GM23338 (cell line): ENCODE data around the gene SLC1A4. TPM values are rescaled to one million over a fixed set of nuclear protein-coding genes. Genes with fewer than 3 reads are reported as not detected.
"Not testable (repeated sequence)": the region's sequence is repeated elsewhere in the genome, so short reads cannot be mapped to it uniquely, and the experiment has no call there.

Source experiments
- ATAC-seq: fragments of 200-7000 bp; cut with Tn5 transposase; 3 replicates; pipeline ENCODE4 v1.9.1; 2020
- DNase-seq: peaks from one replicate; pipeline ENCODE4 v3.0.0-alpha.2; 2015; ENCODE audit warnings: low spot score
- H2AFZ ChIP-seq: fragments of 200-600 bp; sonication (generic); 2 replicates; pipeline ENCODE4 v1.8.0; 2016; ENCODE audit warnings: antibody characterized with exemption, mild to moderate bottlenecking, moderate library complexity
- H3F3A ChIP-seq: fragments of 200-600 bp; sonication (generic); replicated peaks from 2 replicates; pipeline ENCODE4 v1.8.0; 2017; ENCODE audit warnings: antibody characterized with exemption, mixed run types, low read depth
- H3K27ac ChIP-seq: fragments of 200-600 bp; sonication (generic); 2 replicates; pipeline ENCODE4 v1.6.1; 2016; ENCODE audit warnings: low read depth
- H3K27me3 ChIP-seq: fragments of 200-600 bp; sonication (generic); 2 replicates; pipeline ENCODE4 v1.8.0; 2016; ENCODE audit warnings: mild to moderate bottlenecking, mixed run types, moderate library complexity; ENCODE audit not compliant: insufficient read depth
- H3K36me3 ChIP-seq: fragments of 200-600 bp; sonication (generic); 2 replicates; pipeline ENCODE4 v1.8.0; 2016; ENCODE audit warnings: mild to moderate bottlenecking; ENCODE audit not compliant: insufficient read depth
- H3K4me1 ChIP-seq: fragments of 200-600 bp; sonication (generic); 2 replicates; pipeline ENCODE4 v1.8.0; 2016; ENCODE audit warnings: mild to moderate bottlenecking, moderate library complexity; ENCODE audit not compliant: insufficient read depth
- H3K4me2 ChIP-seq: fragments of 200-600 bp; sonication (generic); 2 replicates; pipeline ENCODE4 v1.7.1; 2017; ENCODE audit warnings: mixed run types
- H3K4me3 ChIP-seq: fragments of 200-600 bp; sonication (generic); 2 replicates; pipeline ENCODE4 v1.6.1; 2016; ENCODE audit warnings: mixed run types
- H3K79me2 ChIP-seq: fragments of 200-600 bp; sonication (generic); replicated peaks from 2 replicates; pipeline ENCODE4 v1.8.0; 2017; ENCODE audit warnings: mild to moderate bottlenecking; ENCODE audit not compliant: insufficient read depth
- H3K9me2 ChIP-seq: fragments of 200-600 bp; sonication (generic); 2 replicates; pipeline ENCODE4 v1.8.0; 2017; ENCODE audit not compliant: insufficient read depth
- H4K20me1 ChIP-seq: fragments of 200-600 bp; sonication (generic); replicated peaks from 2 replicates; pipeline ENCODE4 v1.8.0; 2017; ENCODE audit warnings: mild to moderate bottlenecking; ENCODE audit not compliant: insufficient read depth
- H3K27ac Mint-ChIP-seq: 2 replicates; pipeline ENCODE4 v1.8.0; 2020; ENCODE audit warnings: inconsistent platforms, mild to moderate bottlenecking, moderate library complexity, mixed read lengths
- H3K27me3 Mint-ChIP-seq: 3 replicates; pipeline ENCODE4 v1.8.0; 2022; ENCODE audit warnings: low read depth, mild to moderate bottlenecking, moderate library complexity, mixed read lengths, inconsistent platforms; ENCODE audit not compliant: insufficient read depth, poor library complexity
- H3K36me3 Mint-ChIP-seq: 3 replicates; pipeline ENCODE4 v1.8.0; 2021; ENCODE audit warnings: low read depth, mild to moderate bottlenecking, inconsistent platforms, moderate library complexity, mixed read lengths
- H3K4me1 Mint-ChIP-seq: 3 replicates; pipeline ENCODE4 v1.8.0; 2020; ENCODE audit warnings: mild to moderate bottlenecking, inconsistent platforms, mixed read lengths
- H3K4me3 Mint-ChIP-seq: 3 replicates; pipeline ENCODE4 v1.8.0; 2021; ENCODE audit warnings: moderate library complexity, mild to moderate bottlenecking, inconsistent platforms, mixed read lengths
- H3K9me3 Mint-ChIP-seq: 3 replicates; pipeline ENCODE4 v1.8.0; 2020; ENCODE audit warnings: moderate library complexity, mild to moderate bottlenecking, inconsistent platforms, mixed read lengths
- CREB1 ChIP-seq: fragments of 250-450 bp; sonication (Bioruptor Pico); IDR thresholded peaks from 2 replicates; pipeline ENCODE4 v1.5.0; 2020; ENCODE audit warnings: low read depth, mild to moderate bottlenecking, moderate library complexity
- ETS1 ChIP-seq: IDR thresholded peaks from 2 replicates; pipeline ENCODE4 v1.6.1; 2016; ENCODE audit warnings: antibody characterized with exemption
- EZH2phosphoT487 ChIP-seq: fragments of 200-600 bp; sonication (generic); IDR thresholded peaks from one replicate; pipeline ENCODE4 v1.8.1; 2018; ENCODE audit warnings: antibody characterized with exemption; ENCODE audit not compliant: unreplicated experiment
- JUNB ChIP-seq: IDR thresholded peaks from one replicate; pipeline ENCODE4 v1.6.1; 2016; ENCODE audit warnings: antibody characterized with exemption; ENCODE audit not compliant: unreplicated experiment
- NANOG ChIP-seq: IDR thresholded peaks from 2 replicates; pipeline ENCODE4 v1.6.1; 2016; ENCODE audit warnings: antibody characterized with exemption, borderline replicate concordance
- POLR2AphosphoS5 ChIP-seq: IDR thresholded peaks from 2 replicates; pipeline ENCODE4 v1.6.1; 2016; ENCODE audit warnings: antibody characterized with exemption, low read depth
- STAT1 ChIP-seq: IDR thresholded peaks from one replicate; pipeline ENCODE4 v1.6.1; 2016; ENCODE audit warnings: antibody characterized with exemption; ENCODE audit not compliant: unreplicated experiment
- ZNF114 ChIP-seq: fragments of 250-450 bp; sonication (Bioruptor Pico); IDR thresholded peaks from 2 replicates; pipeline ENCODE4 v1.5.0; 2020; ENCODE audit warnings: mild to moderate bottlenecking, moderate library complexity
- ZNF331 ChIP-seq: fragments of 250-450 bp; sonication (Bioruptor Pico); IDR thresholded peaks from 2 replicates; pipeline ENCODE4 v1.5.0; 2020; ENCODE audit warnings: low read depth, mild to moderate bottlenecking, moderate library complexity
- polyA plus RNA-seq: library from polyadenylated mRNA; unstranded; fragments of >200 nt; fragmentation: Nextera tagmentation; extraction: Ambion mirVana; gene quantifications from 2 replicates; pipeline ENCODE4 v1.2.1, GENCODE V29; 2016
- total RNA-seq: library from RNA; depleted of rRNA; stranded (reverse); fragments of >200 nt; shearing (Covaris generic); gene quantifications from 2 replicates; pipeline ENCODE4 v1.2.3, GENCODE V29; 2014
- TF ChIP-seq, protein P1 (sequence below): IDR thresholded peaks from one replicate; pipeline ENCODE4 v1.6.1; 2018; ENCODE audit warnings: antibody characterized with exemption; ENCODE audit not compliant: unreplicated experiment

The SLC1A4 gene
- total and polyA plus RNA-seq, 2 experiments from 2014 or later, result 1.3 to 2.7 TPM

DNA sequence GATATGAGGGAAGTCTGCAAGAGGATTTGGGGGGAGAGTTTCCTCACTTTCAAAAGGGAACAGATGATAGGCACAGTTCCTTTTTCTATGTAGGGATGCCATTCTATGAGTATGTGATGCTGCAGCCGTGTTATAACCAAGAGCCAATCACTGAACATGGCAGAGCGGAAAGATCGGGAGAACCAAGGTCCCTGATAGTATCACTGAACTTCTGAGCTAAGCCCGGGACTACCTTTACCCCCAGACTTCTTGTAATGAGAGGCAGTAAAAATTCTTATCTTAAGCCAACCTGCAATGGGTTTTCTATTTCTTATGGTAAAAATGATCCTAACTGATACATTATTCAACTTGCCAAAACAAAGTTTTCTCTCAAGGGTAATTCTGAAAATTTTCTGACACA lies 21.6 kb upstream of the SLC1A4 start:
- H3K4me1 ChIP-seq, result no peaks in the 10 kb centered on the region
- no peak overlapping the region for H3K4me3 Mint-ChIP-seq
- no peaks in the 10 kb centered on the region for H3K9me2 ChIP-seq
- no peak overlapping the region for H3K27ac Mint-ChIP-seq
- H3K9me3 Mint-ChIP-seq, result no peaks in the 10 kb centered on the region
- no peaks in the 10 kb centered on the region for H3K27me3 ChIP-seq
- peaks cover 2% of the 10 kb centered on the region; the same call in 1 of the 3 replicates for H3K4me1 Mint-ChIP-seq
- no peak for DNase-seq
- H3K4me2 ChIP-seq, result no peak overlapping the region
- H3K79me2 ChIP-seq, result no peaks in the 10 kb centered on the region
- no peaks in the 10 kb centered on the region for H3F3A ChIP-seq
- H4K20me1 ChIP-seq, result no peaks in the 10 kb centered on the region
- no peaks in the 10 kb centered on the region for H3K36me3 ChIP-seq
- H3K27me3 Mint-ChIP-seq, result no peaks in the 10 kb centered on the region
- H3K36me3 Mint-ChIP-seq, result 0 out of 3 replicates have a peak, but pooled peaks cover 3% of the 10 kb centered on the region
- H3K4me3 ChIP-seq, result no peak overlapping the region
- TF ChIP-seq CREB1 (no peak), ETS1 (no peak), ZNF114 (CRISPR knock-in tag) (no peak), NANOG (no peak), JUNB (no peak)
- ATAC-seq, result no peak
- H2AFZ ChIP-seq, result no peak overlapping the region
- no peak overlapping the region for H3K27ac ChIP-seq

DNA sequence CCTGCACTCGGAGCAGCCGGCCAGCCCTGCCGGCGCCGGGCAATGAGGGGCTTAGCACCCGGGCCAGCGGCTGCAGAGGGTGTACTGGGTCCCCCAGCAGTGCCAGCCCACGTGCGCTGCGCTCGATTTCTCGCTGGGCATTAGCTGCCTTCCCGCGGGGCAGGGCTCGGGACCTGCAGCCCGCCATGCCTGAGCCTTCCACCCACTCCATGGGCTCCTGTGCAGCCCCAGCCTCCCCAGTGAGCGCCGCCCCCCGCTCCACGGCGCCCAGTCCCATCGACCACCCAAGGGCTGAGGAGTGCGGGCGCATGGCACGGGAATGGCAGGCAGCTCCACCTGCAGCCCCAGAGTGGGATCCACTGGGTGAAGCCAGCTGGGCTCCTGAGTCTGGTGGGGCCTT lies 20.1 kb upstream of the SLC1A4 start:
- H3K79me2 ChIP-seq, ATAC-seq, H3F3A ChIP-seq, H3K4me1 ChIP-seq, H3K36me3 Mint-ChIP-seq, H3K4me2 ChIP-seq, H3K27me3 Mint-ChIP-seq, H3K27me3 ChIP-seq, H3K4me3 Mint-ChIP-seq, H3K27ac Mint-ChIP-seq, H3K36me3 ChIP-seq, H3K9me3 Mint-ChIP-seq, DNase-seq, H3K4me3 ChIP-seq, H4K20me1 ChIP-seq, H3K27ac ChIP-seq, H3K4me1 Mint-ChIP-seq, H3K9me2 ChIP-seq, H2AFZ ChIP-seq: not testable (repeated sequence)

- no peaks in the 10 kb centered on the region for H3F3A ChIP-seq
- no peak overlapping the region for H3K27ac Mint-ChIP-seq
- TF ChIP-seq CREB1 (no peak), ZNF331 (no peak), NANOG (no peak), ZNF114 (CRISPR knock-in tag) (no peak), EZH2phosphoT487 (no peak), POLR2AphosphoS5 (no peak), STAT1 (no peak)
- TF ChIP-seq, protein P1, sequence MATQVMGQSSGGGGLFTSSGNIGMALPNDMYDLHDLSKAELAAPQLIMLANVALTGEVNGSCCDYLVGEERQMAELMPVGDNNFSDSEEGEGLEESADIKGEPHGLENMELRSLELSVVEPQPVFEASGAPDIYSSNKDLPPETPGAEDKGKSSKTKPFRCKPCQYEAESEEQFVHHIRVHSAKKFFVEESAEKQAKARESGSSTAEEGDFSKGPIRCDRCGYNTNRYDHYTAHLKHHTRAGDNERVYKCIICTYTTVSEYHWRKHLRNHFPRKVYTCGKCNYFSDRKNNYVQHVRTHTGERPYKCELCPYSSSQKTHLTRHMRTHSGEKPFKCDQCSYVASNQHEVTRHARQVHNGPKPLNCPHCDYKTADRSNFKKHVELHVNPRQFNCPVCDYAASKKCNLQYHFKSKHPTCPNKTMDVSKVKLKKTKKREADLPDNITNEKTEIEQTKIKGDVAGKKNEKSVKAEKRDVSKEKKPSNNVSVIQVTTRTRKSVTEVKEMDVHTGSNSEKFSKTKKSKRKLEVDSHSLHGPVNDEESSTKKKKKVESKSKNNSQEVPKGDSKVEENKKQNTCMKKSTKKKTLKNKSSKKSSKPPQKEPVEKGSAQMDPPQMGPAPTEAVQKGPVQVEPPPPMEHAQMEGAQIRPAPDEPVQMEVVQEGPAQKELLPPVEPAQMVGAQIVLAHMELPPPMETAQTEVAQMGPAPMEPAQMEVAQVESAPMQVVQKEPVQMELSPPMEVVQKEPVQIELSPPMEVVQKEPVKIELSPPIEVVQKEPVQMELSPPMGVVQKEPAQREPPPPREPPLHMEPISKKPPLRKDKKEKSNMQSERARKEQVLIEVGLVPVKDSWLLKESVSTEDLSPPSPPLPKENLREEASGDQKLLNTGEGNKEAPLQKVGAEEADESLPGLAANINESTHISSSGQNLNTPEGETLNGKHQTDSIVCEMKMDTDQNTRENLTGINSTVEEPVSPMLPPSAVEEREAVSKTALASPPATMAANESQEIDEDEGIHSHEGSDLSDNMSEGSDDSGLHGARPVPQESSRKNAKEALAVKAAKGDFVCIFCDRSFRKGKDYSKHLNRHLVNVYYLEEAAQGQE, result no peak
Observed at GRCh38 chr2:64970495-64970894, 18.7 kb upstream of the SLC1A4 start.

More at GRCh38 chr2:64970495-64970894, 18.7 kb upstream of the SLC1A4 start:
- Histone ChIP-seq H3K27ac (no peak overlapping the region), H3K27me3 (no peaks in the 10 kb centered on the region), H3K79me2 (no peaks in the 10 kb centered on the region), H3K4me2 (no peak overlapping the region), H2AFZ (no peak overlapping the region), H4K20me1 (no peaks in the 10 kb centered on the region), H3K4me3 (no peak overlapping the region), H3K4me1 (peaks cover 12% of the 10 kb centered on the region), H3K9me2 (no peaks in the 10 kb centered on the region), H3K36me3 (no peaks in the 10 kb centered on the region)
- ATAC-seq (no peak), DNase-seq (no peak)
- Mint-ChIP-seq H3K4me1 (peaks cover 18% of the 10 kb centered on the region), H3K36me3 (0 out of 3 replicates have a peak, but pooled peaks cover 3% of the 10 kb centered on the region), H3K4me3 (no peak overlapping the region), H3K27me3 (no peaks in the 10 kb centered on the region), H3K9me3 (no peaks in the 10 kb centered on the region)
